HepG2 (cell line): ENCODE results near the gene KHNYN. TPM values are rescaled to one million over a fixed set of nuclear protein-coding genes. Genes with fewer than 3 reads are reported as not detected.

ENCODE experiments used
- CBX2 ChIP-seq, 2 experiments: fragments of 200-600 bp in 1 of 2; sonication (generic); formaldehyde crosslinking in 1 of 2; IDR thresholded peaks; 2 replicates each; pipeline versions ENCODE4 v1.7.0 to v1.8.1; 2018 to 2022; ENCODE audit warnings: low read depth in 2 of 2, low read length in 1 of 2, mild to moderate bottlenecking in 1 of 2, missing genetic modification reagents in 1 of 2
- FLYWCH1 ChIP-seq: sonication (generic); formaldehyde crosslinking; IDR thresholded peaks from 2 replicates; pipeline ENCODE4 v1.8.1; 2023; ENCODE audit warnings: mild to moderate bottlenecking, missing genetic modification reagents
- HHEX ChIP-seq: IDR thresholded peaks from 2 replicates; pipeline ENCODE4 v1.6.1; 2016; ENCODE audit warnings: control low read depth
- HMGA1 ChIP-seq: sonication (generic); formaldehyde crosslinking; conservative IDR thresholded peaks from 2 replicates; pipeline ENCODE4 v1.4.0; 2020; ENCODE audit warnings: missing genetic modification reagents
- MBD4 ChIP-seq: IDR thresholded peaks from 2 replicates; pipeline ENCODE4 v1.6.1; 2012; ENCODE audit warnings: low read length, inconsistent platforms, borderline replicate concordance
- NR2F1 ChIP-seq, 2 experiments: fragments of 450-650 bp in 1 of 2; formaldehyde crosslinking in 1 of 2; IDR thresholded peaks; 2 replicates each; pipeline versions ENCODE4 v1.5.0 to v1.6.1; 2016 to 2020; ENCODE audit warnings: mild to moderate bottlenecking in 1 of 2, missing compliant biosample characterization in 1 of 2, missing genetic modification reagents in 1 of 2, moderate library complexity in 1 of 2
- ZBTB42 ChIP-seq: sonication (generic); formaldehyde crosslinking; IDR thresholded peaks from 2 replicates; pipeline ENCODE4 v1.5.0; 2020; ENCODE audit warnings: mild to moderate bottlenecking, missing genetic modification reagents
- ZFP36L2 ChIP-seq: sonication (generic); formaldehyde crosslinking; IDR thresholded peaks from 2 replicates; pipeline ENCODE4 v1.4.0; 2020; ENCODE audit warnings: missing genetic modification reagents
- ZFP62 ChIP-seq: sonication (generic); formaldehyde crosslinking; IDR thresholded peaks from 2 replicates; pipeline ENCODE4 v1.4.0; 2020; ENCODE audit warnings: missing genetic modification reagents
- ZNF510 ChIP-seq: sonication (generic); formaldehyde crosslinking; IDR thresholded peaks from 2 replicates; pipeline ENCODE4 v1.4.0; 2020; ENCODE audit warnings: low read depth, mild to moderate bottlenecking, missing genetic modification reagents
- ZNF543 ChIP-seq: sonication (generic); formaldehyde crosslinking; IDR thresholded peaks from 2 replicates; pipeline ENCODE4 v1.4.0; 2020; ENCODE audit warnings: mild to moderate bottlenecking, missing genetic modification reagents
- ZNF567 ChIP-seq: sonication (generic); formaldehyde crosslinking; IDR thresholded peaks from 2 replicates; pipeline ENCODE4 v1.8.1; 2023; ENCODE audit warnings: mild to moderate bottlenecking, missing genetic modification reagents, borderline replicate concordance
- ZNF678 ChIP-seq: sonication (generic); formaldehyde crosslinking; IDR thresholded peaks from 2 replicates; pipeline ENCODE4 v1.4.0; 2020; ENCODE audit warnings: mild to moderate bottlenecking, missing genetic modification reagents
- polyA plus RNA-seq, 8 experiments: library from polyadenylated mRNA; depleted of rRNA in 3 of 8; stranded (reverse) in 7 of 8; unstranded in 1 of 8; fragments of >200 nt; fragmentation: Illumina TruSeq in 4 of 8; extraction: Trizol in 4 of 8; gene quantifications; 2 replicates each; pipeline versions ENCODE4 v1.2.1 to v1.2.3, GENCODE V29; 2011 to 2016; ENCODE audit warnings: low read depth in 4 of 8, missing spikeins in 1 of 8, mixed read lengths in 1 of 8; ENCODE audit not compliant: insufficient read depth in 1 of 8
- total RNA-seq, 5 experiments: library from RNA; depleted of rRNA; stranded (reverse); fragments of >200 nt; fragmentation: Illumina TruSeq; extraction: Trizol; gene quantifications; 2 replicates each; pipeline ENCODE4 v1.2.3, GENCODE V29; 2016; ENCODE audit warnings: low read depth in 1 of 5
- TF ChIP-seq, protein P1 (sequence below), 2 experiments: sonication (generic) in 1 of 2; formaldehyde crosslinking in 1 of 2; IDR thresholded peaks; 2 replicates each; pipeline versions ENCODE4 v1.5.1 to v1.6.1; 2011 to 2020; ENCODE audit warnings: borderline replicate concordance in 1 of 2, low read depth in 1 of 2, low read length in 1 of 2, mild to moderate bottlenecking in 1 of 2, missing genetic modification reagents in 1 of 2, moderate library complexity in 1 of 2
- TF ChIP-seq, protein P2 (sequence below): sonication (generic); formaldehyde crosslinking; IDR thresholded peaks from 2 replicates; pipeline ENCODE4 v1.4.0; 2020; ENCODE audit warnings: mild to moderate bottlenecking, missing genetic modification reagents, borderline replicate concordance
- TF ChIP-seq, protein P3 (sequence below): sonication (generic); formaldehyde crosslinking; IDR thresholded peaks from 2 replicates; pipeline ENCODE4 v1.5.0; 2020; ENCODE audit warnings: missing genetic modification reagents, mild to moderate bottlenecking, borderline replicate concordance
- TF ChIP-seq, protein P4 (sequence below): IDR thresholded peaks from 2 replicates; pipeline ENCODE4 v1.6.1; 2018; ENCODE audit warnings: missing genetic modification reagents
- TF ChIP-seq, protein P5 (sequence below): sonication (generic); formaldehyde crosslinking; conservative IDR thresholded peaks from 2 replicates; pipeline ENCODE4 v1.4.0; 2020; ENCODE audit warnings: missing genetic modification reagents

KHNYN gene
- total and polyA plus RNA-seq, 2 of the 13 experiments (the other 11 are each of a cell fraction or from before 2014, with no cell fraction given): 52.8 to 75.7 TPM

DNA sequence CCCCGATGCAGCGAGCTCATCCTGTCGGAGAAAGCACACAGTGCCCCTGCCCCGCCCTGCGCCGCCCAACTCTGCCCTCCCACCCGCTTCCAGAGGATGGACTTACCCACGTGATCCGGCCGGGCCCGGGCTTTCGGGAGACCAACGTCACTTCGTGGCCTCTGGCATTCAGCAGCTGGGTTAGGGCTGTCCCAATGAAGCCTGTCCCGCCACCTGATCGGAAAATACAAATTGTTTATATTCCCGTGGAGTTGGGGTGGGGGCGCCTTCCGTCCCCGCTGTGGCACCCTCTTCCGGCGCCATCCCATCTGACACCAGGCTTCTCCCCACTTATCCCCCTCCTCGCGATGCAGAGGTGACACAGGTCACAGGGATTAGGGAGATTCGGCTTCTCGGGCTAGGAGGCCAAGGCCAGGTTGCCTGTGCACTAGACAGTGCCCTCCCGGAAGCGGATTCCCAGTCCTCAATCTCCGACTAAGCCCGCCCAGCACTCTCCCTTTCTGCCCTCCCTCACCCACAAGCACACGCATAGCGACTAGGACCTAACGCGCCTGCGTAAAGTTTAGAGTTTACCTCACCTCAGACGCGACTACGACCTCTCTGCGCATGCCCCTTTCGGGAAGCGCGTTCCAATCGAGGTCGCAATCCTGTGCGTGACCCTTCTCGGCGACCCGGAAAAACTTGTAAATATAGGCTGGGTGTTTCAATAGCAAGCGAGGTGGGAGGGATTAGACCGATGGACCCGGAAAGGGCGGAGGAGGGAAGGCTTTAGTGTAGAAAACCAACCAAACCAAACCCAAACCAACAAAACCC, 12.7 kb downstream of the KHNYN start, which contains the start of gene SDR39U1 (continued):
- TF ChIP-seq ZNF510 (CRISPR knock-in tag) (peak; percentile 99), CBX2 (IDR thresholded peaks at IDR 0.05; ENCODE audit: low read depth, low read length) (no peak; the same call in 1 of the 2 replicates), CBX2 (CRISPR knock-in tag; IDR thresholded peaks at IDR 0.05; ENCODE audit: low read depth) (peak; percentile 87; the same call in 1 of the 2 replicates), HMGA1 (CRISPR knock-in tag) (0 out of 2 replicates have a peak, but pooled peaks have one; percentile 31), MBD4 (no peak), ZNF678 (CRISPR knock-in tag) (peak; percentile 94; the same call in 1 of the 2 replicates), ZBTB42 (0 out of 2 replicates have a peak, but pooled peaks have one; percentile 71), FLYWCH1 (CRISPR knock-in tag) (no peak), ZNF543 (CRISPR knock-in tag) (peak; percentile 95), ZNF567 (CRISPR knock-in tag) (peak; percentile 99), NR2F1 (CRISPR knock-in tag; IDR thresholded peaks at IDR 0.05) (peak; percentile 35 to 72; a peak in 2 of 4 replicates), HHEX (CRISPR knock-in tag) (peak; percentile 76), ZFP62 (CRISPR knock-in tag) (no peak), ZFP36L2 (peak; percentile 86; the same call in 1 of the 2 replicates)
- TF ChIP-seq, protein P1, sequence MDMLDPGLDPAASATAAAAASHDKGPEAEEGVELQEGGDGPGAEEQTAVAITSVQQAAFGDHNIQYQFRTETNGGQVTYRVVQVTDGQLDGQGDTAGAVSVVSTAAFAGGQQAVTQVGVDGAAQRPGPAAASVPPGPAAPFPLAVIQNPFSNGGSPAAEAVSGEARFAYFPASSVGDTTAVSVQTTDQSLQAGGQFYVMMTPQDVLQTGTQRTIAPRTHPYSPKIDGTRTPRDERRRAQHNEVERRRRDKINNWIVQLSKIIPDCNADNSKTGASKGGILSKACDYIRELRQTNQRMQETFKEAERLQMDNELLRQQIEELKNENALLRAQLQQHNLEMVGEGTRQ (IDR thresholded peaks at IDR 0.05; ENCODE audit: low read depth, low read length): peak; percentile 89
- TF ChIP-seq, protein P1 (CRISPR knock-in tag; IDR thresholded peaks at IDR 0.05; ENCODE audit: borderline replicate concordance): peak; percentile 96; the same call in 1 of the 2 replicates
- TF ChIP-seq, protein P2, sequence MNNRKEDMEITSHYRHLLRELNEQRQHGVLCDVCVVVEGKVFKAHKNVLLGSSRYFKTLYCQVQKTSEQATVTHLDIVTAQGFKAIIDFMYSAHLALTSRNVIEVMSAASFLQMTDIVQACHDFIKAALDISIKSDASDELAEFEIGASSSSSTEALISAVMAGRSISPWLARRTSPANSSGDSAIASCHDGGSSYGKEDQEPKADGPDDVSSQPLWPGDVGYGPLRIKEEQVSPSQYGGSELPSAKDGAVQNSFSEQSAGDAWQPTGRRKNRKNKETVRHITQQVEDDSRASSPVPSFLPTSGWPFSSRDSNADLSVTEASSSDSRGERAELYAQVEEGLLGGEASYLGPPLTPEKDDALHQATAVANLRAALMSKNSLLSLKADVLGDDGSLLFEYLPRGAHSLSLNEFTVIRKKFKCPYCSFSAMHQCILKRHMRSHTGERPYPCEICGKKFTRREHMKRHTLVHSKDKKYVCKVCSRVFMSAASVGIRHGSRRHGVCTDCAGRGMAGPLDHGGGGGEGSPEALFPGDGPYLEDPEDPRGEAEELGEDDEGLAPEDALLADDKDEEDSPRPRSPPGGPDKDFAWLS (CRISPR knock-in tag): peak; percentile 45; the same call in 1 of the 2 replicates
- TF ChIP-seq, protein P3, sequence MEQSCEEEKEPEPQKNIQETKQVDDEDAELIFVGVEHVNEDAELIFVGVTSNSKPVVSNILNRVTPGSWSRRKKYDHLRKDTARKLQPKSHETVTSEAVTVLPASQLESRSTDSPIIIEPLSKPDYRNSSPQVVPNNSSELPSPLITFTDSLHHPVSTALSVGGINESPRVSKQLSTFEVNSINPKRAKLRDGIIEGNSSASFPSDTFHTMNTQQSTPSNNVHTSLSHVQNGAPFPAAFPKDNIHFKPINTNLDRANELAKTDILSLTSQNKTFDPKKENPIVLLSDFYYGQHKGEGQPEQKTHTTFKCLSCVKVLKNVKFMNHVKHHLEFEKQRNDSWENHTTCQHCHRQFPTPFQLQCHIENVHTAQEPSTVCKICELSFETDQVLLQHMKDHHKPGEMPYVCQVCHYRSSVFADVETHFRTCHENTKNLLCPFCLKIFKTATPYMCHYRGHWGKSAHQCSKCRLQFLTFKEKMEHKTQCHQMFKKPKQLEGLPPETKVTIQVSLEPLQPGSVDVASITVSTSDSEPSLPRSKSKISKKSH (CRISPR knock-in tag): peak; percentile 99
- TF ChIP-seq, protein P4, sequence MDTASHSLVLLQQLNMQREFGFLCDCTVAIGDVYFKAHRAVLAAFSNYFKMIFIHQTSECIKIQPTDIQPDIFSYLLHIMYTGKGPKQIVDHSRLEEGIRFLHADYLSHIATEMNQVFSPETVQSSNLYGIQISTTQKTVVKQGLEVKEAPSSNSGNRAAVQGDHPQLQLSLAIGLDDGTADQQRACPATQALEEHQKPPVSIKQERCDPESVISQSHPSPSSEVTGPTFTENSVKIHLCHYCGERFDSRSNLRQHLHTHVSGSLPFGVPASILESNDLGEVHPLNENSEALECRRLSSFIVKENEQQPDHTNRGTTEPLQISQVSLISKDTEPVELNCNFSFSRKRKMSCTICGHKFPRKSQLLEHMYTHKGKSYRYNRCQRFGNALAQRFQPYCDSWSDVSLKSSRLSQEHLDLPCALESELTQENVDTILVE (CRISPR knock-in tag): peak; percentile 92
- TF ChIP-seq, protein P5, sequence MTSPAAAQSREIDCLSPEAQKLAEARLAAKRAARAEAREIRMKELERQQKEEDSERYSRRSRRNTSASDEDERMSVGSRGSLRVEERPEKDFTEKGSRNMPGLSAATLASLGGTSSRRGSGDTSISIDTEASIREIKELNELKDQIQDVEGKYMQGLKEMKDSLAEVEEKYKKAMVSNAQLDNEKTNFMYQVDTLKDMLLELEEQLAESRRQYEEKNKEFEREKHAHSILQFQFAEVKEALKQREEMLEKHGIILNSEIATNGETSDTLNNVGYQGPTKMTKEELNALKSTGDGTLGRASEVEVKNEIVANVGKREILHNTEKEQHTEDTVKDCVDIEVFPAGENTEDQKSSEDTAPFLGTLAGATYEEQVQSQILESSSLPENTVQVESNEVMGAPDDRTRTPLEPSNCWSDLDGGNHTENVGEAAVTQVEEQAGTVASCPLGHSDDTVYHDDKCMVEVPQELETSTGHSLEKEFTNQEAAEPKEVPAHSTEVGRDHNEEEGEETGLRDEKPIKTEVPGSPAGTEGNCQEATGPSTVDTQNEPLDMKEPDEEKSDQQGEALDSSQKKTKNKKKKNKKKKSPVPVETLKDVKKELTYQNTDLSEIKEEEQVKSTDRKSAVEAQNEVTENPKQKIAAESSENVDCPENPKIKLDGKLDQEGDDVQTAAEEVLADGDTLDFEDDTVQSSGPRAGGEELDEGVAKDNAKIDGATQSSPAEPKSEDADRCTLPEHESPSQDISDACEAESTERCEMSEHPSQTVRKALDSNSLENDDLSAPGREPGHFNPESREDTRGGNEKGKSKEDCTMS (CRISPR knock-in tag): no peak
